HG02678 (cell line): ENCODE data around the gene MEF2A.

Source experiments
- ATAC-seq: cut with Tn5 transposase; IDR thresholded peaks from one replicate; pipeline ENCODE4 v1.9.1; 2021; ENCODE audit warnings: mild to moderate bottlenecking, moderate library complexity; ENCODE audit not compliant: unreplicated experiment

Gene MEF2A

DNA sequence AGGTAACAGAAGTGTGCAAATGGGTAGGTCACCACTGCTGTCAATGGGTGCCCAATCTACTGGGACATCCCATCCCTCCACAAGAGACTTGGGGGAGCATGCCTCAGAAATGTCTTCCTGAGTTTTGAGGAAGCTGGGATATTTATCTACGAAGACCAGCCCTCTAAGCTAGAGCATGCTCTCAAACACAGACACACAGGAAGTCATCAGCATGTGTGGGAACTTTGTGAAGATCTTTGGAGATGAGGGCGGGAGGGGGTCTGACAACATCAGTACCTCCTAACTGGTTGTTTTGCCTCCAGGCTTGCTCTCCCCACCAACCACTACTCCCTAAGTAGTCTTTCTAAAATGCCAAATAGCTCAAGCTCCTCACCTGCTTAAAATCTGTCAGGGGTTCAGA is 3.5 kb upstream of the MEF2A start:
- ATAC-seq = no peak

DNA sequence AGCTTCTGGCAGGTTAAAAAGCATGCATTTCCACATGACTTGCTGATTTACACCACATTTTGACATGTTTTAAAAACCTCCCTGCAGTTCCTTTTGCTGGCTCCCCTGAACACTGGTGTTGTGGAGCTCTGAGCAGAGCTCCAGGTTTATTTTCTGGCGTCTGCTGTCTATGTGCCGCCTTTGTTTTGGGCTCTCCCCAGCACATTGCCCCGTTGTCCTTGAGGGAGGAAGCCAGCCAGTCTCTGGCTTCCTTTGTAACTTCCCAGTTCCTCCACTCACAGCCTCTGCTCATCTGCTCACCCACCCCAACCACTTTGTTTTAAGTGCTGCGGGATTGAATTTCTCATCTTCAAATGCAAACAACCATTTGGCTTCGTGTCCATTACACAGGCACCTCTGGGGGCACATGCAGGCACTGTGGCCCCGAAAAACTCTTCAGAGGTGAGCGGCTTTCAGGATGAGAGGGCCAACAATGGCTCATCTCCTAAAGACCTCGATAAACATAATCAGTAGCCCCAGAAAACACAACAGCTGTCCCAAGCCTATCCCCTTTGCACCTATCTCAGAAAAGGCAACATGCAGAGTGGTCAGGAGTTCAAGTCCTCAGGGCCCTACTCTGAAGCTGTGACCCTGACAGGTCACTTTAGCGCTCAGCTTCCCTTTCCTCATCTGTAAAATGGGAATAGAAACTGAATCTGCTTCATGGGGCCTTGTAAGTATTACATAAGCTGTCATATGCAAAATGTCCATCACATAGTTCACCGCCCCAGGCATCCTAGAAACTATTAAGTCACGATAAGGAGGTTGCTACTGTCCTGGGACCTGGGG is 1.3 kb upstream of the MEF2A start:
- peak; percentile 24 for ATAC-seq

DNA sequence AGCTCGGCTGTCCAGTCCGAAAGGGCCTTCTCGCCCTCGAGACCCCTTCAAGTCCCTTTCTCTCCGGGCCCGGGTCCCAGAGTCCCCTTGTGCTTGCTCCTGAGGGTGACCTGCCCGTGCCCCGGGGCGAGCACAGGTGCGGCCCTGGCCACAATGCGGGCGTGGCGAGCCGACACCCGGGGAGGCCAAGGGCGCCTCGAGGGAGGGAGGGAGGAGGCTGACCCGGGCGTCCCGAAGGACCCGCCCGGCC is 810 bp upstream of the MEF2A start:
- ATAC-seq = no peak

DNA sequence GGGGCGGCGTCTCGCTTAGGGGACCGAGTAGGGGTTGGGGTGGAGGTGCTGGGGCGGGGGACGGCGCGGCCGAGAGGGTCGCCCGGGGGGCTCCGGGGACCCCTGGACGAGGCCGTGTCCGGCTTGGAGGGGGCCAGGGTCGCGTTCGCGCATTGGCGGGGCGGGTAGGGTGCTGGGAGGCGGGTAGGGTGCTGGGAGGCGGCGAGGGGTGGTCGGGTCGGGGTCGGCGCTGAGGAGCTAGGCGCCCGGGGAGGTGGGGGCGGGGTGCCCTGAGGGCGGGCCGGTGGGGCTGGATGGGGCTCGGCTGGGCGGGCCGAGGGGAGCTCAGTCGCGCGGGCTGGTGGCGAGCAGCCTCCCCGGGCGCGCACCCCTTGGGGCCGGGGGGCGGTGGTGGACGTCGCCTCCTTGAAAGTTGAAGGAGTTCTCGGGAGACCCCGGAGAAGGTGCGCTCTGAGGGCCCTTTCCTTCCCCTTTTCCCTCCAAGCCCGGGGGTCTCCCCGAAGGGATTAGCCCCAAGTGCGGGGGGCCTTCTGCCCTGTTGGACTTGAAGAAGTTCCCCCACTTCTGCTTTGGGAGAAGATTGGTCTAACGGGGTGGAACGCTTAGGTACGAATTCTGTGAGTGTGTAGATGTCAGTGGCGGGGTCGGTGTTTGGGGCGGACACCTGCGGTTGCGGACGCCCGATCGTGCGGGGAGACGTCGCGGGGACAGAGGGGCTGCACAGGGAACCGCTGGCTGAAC is 543 bp downstream of the MEF2A start:
- ATAC-seq = no peak

DNA sequence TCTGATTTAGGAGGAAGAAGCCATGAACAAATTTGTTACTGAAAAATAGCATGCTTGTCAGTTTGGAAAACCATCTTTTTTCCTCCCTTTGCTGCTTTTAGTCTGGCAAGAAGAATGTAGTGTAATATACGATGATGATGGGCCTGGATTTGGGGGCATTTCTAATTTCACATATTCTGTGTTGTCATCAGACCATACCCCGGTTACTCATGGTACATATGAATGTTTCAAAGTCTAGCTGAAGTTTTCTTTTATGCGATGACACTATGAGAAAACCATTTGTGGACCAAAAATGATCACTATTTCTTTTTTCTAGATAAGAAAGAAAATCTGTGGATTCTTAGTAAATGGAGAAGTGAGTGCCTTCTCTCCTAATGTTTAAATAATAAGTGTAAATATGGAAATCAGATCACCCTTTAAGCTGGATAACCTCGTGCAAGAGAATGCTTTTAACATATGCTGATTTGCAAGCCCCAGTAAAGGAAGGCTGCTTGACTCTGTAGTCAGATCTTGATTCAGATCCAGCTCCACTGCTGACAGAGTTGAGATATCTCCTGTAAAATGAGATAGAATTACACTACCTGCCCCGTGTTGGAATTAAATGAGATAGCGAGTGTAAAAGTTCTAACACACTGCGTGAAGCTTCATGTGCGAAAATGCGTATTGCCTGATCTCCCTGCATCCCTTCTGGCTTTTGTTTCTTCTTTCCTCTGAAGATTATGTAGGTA is 3.0 kb downstream of the MEF2A start:
- ATAC-seq = no peak

DNA sequence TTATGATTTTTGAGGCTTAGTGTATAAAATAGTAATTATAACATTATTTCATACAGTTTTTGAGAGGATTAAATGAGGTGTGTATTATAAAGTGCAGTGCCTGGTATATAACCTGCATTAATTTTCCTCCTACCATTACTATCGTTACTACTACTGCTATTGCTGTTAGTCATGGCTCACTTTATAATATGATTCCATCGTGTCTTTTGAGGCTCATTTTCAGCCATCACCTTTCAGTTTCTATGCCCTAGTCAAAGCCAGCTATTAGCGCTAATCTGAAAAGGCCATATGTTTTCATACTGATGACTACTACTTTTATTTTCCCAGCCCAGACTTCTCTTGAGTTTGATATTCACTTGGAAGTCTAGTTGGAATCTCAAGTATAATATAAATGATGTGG is 5.5 kb downstream of the MEF2A start:
- ATAC-seq = no peak

DNA sequence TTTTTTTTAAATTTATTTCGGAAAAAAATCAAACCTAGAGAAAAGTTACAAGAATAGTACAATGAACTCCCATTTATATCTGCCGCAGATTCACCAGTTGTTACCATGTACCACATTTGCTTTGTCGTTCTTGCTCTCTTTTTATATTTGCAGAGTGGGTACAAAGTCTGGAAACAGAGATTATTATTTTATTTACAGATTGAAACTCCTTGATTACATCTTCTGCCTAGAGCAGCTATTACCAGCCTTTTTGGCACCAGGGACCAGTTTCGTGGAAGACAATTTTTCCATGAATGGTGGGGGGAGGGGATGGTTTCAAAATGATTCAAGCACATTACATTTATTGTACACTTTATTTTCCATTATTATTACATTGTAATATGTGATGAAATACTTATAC is 8.3 kb downstream of the MEF2A start:
- no peak for ATAC-seq

DNA sequence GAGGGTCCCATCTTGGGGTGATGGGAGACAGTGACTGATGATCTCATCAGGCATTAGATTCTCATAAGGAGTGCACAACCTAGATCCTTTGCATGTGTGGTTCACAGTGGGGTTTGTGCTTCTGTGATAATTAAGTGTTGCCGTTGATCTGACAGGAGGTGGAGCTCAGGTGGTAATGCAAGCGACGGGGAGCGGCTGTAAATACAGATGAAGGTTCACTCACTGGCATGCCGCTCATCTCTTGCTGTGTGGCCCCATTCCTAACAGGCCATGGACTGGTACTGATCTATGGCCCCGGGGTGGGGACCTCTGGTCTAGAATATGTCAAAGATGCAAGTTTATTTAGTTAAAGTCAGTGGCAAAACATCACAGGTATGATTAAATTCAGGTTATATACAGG is 8.7 kb downstream of the MEF2A start:
- ATAC-seq = no peak

DNA sequence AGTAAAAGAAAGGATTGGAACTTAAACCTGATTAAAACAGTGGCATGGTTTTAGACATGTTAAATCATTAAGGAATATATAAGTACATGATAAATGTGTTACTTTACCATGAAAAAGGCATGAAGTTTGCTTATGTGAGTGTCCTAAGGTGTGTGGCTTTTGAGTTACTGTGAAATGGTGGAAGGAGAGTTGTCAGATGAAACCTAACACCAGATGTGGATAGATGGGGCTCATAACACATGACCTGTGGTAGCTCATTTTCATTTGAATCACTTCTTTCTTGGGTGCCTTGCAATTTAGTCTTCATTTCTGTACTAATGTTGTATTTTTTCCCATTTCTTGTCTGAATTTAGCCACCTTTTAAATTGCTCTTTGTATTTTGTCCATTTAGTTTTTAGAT is 13.0 kb downstream of the MEF2A start:
- ATAC-seq = no peak

DNA sequence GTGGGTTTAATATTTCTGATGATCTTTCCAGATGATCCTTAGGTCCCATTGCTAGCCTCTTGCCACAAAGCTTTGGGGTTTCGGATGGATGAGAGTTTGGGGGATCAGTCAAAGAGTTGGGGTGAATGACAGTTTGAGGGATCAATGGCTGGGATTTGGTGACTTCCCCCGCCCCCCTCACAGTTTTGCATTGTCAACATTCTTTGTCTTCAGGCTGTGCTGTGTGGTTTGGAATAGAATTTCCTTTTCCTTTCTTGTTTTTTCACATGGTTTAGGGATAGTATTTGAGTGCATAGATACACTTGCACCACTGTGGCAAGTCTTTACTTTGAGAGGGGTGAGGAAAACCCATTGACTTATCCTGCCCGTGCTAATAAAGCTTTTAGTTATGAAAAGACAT is 14.3 kb downstream of the MEF2A start:
- ATAC-seq = no peak

DNA sequence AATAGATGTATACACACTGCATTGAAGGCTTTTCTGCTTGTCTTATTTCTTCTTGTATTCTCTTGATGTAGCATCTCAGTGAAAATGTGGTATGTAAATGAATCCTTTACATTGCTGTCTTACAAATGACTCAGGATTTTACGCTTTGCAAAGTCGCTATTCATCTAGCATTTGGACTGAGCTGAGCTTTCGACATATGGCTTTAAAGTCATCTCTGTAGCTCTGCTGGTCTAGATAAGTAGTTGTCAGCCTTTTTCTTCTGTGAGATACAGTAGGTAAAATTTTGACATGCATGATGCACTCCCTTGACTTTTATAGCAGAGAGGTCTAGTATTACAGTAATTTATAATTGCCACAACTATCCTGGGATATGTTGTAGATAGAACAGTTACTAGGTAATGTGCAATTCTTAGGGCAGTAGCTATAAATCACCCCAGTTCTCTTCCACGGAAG is 16.8 kb downstream of the MEF2A start:
- ATAC-seq = no peak

DNA sequence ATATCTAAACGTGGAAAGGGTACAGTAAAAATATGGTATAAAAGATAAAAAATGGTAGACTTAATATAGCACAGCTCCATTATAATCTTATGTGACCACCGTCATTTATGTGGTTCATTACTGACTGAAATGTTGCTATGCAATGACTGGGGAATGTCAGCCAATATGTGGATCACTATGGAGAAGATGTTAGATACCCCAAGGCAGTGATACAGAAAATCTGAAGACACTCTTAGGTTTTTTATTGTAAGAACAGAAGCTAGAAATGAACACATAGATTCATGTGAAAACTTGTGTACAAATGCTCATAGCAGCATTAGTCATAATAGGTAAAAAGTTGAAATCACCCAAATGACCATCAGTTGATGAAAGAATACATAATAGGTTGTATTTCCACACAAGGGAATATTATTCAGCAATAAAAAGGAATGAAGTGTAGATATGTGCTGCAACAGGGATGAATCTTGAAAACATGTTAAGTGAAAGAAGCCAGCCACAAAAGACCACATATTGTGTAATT is 18.4 kb downstream of the MEF2A start:
- ATAC-seq = no peak

DNA sequence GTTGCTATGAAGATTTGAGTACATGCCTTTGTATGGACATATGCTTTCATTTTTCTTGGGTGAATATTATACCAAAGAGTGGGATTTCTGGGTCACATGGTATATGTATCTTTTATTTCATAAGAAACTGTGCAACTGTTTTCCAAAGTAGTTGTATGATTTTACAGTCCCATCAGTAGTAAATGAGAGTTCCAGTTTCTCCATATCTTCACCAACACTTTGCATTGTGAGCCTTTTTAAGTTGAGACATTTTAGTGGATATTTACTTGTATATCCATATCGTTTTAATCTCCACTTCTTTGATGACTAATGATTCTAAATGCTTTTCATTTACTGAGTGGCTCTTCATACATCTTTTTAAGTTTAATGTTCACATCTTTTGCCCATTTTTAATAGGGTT is 20.3 kb downstream of the MEF2A start:
- no peak for ATAC-seq

DNA sequence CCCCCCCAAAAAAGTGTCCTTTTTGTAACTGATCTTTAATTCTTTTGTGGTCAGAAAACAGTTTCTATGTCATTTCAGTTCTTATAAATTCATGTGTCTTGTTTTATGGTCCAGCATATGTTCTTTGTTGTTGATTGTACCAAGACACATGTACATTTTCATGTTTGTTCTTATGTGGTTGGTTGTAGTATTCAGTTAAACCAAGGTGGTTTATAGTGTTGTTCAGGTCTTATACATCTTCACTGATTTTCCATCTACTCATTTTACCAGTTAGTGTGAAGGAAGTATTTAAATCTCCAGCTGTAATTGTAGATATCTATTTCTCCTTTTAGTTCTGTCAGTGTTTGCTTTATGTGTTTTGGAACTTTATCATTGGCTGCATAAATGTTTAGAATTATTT is 24.0 kb downstream of the MEF2A start:
- ATAC-seq = no peak

DNA sequence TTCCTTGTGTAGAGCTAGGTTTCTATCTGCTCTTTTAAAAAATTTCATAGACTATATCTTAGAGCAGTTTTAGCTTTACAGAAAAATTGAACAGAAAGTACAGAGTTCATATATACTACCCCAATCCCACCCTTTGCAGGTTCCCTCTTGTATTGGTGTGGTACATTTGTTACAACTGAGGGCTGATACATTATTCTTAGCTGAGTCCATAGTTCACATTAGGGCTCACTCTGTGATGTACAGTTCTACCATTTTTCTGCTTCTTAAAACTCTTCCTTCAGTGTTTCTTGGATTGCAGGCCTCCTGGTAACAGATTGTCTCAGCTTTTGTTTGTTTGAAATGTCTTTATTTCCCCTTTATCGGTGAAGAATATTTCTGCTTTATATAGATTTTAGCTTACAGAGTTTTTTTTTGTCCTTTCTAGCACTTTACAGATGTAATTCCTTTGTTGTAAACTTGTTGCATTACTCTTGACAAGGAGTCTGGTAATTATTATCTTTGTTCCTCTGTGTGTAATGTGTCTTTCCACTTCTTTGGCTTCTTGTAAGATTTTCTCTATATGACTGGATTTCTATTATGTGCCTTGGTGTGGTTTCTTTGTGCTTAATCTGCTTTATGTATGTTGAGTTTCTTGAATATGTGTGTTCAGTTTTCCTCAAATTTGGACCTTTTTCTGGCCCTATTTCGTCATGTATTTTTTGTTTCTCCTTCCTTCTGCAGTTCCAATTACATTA is 25.3 kb downstream of the MEF2A start:
- peak; percentile 72 for ATAC-seq

DNA sequence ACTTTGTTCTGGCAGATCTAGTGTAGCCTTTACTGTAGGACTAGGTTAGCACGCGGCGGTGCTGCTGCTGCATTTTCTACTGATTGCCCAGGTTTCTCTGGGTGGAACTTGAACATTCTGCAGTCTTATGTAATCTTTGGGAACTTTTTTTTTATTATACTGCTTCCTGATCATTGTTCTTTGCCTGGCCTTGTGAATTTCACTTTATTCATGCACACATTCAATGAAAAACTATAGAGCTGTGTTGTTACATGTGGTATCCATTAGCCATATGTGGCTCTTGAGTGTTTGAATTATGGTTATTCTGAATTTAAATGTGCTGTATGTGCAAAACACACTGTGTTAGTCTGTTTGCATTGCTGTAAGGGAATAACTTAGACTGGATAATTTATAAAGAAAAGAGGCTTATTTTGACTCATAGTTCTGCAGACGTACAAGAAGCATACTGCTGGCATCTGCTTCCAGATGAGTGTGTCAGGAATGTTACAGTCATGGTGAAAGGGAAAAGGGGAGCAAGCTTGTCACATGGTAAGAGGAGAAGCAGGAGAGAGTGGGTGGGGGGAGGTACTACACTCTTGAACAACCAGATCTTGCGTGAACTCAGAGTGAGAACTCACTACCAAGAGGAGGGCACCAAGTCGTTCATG is 26.5 kb downstream of the MEF2A start:
- ATAC-seq = no peak

DNA sequence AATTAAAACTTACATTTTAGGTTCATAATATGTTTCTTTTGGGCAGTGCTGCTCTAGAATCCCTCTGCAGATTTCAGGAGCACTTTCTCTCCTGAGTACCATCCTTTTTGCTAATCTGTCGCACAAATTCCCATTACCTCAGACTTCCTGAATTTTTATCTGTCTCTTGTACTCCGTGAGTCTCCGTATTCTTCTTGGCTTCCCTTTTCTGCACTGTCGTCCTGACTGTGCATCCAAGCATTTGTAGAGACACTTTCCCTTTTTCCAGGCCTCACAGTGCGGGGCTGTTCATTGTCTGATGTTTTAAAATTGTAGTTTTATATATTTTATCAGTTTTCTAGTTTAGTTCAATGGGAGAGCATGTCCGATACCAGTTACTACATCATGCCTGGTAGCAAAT is 27.3 kb downstream of the MEF2A start:
- ATAC-seq = no peak

DNA sequence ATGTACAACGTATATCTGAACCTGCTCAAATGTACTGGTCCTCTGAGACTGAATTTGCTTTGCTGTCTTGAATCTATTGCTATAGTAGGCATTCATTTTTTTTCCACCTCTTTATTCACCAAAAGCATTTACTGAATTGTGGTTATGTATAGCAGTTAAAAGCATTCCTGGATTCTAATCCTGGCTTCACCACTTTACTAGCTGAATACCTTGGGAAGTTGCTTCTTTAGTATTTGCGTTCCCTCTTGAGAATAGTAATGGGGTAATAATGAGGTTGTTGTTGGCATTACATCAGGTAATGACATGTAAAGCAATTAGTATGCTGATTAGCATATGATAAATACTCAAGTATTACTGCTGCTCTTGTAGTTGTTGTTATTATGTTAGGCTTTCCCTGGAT is 29.1 kb downstream of the MEF2A start:
- ATAC-seq = no peak

DNA sequence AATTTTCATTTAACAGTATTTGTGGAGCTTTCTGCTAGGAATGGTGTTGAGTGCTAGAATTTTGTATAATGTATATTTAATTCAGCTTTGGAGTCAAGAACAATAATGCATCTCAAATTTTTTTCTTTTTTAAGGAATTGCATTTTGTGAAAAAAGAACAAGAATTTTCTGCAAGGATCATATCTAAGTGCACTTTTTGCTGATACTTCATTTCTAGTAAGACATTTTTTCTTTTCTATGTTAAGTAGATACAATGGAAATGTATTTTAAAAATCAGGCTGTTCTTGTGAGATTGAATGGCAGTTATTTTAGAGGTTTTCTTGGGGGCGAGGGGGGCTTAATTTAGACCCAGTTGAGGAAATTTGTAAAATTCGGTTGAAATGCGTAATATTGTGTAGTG is 32.5 kb downstream of the MEF2A start:
- ATAC-seq = no peak

DNA sequence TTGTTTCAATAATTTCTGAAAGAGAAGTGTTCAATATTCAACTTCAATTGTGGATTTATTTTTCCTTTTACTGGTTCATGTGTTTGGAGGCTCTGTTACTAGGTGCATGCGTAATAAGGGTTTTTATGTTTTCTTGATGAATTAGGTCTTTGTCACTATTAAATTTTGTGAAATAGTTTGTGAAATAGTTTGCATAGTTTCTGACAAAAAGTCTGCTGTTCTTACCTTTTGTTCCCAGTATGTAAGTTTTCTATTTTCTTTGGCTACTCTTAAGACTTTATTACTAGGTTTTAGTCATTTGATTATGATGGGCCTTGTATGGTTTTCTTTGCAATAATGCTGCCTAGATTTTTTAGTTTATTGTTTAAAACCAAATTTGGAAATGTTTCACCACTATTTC is 38.0 kb downstream of the MEF2A start:
- no peak for ATAC-seq

DNA sequence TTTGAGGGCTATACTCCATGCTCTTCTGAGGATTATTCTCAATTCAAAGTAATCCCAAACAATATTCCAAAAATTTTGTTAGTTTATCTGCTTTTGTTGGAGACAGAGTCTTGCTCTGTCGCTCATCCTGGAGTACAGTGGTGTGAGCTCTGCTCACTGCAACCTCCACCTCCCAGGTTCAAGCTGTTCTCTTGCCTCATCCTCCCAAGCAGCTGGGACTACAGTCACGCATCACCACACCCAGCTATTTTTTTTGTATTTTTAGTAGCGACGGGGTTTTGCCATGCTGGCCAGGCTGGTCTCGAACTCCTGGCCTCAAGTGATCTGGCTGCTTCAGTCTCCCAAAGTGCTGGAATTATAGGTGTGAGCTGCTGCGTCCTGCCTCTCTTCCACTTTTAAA is 39.1 kb downstream of the MEF2A start:
- ATAC-seq = no peak
